GM12878 (cell line): ENCODE data around the gene MYO1D. TPM values are rescaled to one million over a fixed set of nuclear protein-coding genes. Genes with fewer than 3 reads are reported as not detected.

Experiments used
- BHLHE40 ChIP-seq, 2 experiments: fragments of 450-650 bp in 1 of 2; IDR thresholded peaks; 2 replicates each; pipeline ENCODE4 v1.6.1; 2011 to 2017; ENCODE audit warnings: low read depth in 2 of 2, borderline replicate concordance in 1 of 2, improper control_type of control experiment in 1 of 2, low read length in 1 of 2, mild to moderate bottlenecking in 1 of 2
- CBX5 ChIP-seq: sonication (generic); IDR thresholded peaks from 2 replicates; pipeline ENCODE4 v1.6.1; 2016; ENCODE audit warnings: low read depth, moderate library complexity, mild to moderate bottlenecking, inconsistent platforms
- CHD4 ChIP-seq: fragments of 200-600 bp; sonication (generic); IDR thresholded peaks from 2 replicates; pipeline ENCODE4 v1.6.1; 2016; ENCODE audit warnings: mild to moderate bottlenecking
- CTCF ChIP-seq, 3 experiments: IDR thresholded peaks in 2 of 3; conservative IDR thresholded peaks in 1 of 3; 2 replicates each; pipeline ENCODE4 v1.5.1; 2011; ENCODE audit warnings: low read depth in 3 of 3, low read length in 3 of 3, mild to moderate bottlenecking in 3 of 3, control low read depth in 2 of 3, moderate library complexity in 2 of 3, inconsistent platforms in 1 of 3, mixed read lengths in 1 of 3; ENCODE audit not compliant: control insufficient read depth in 2 of 3, insufficient read depth in 1 of 3; ENCODE audit errors: extremely low read depth in 1 of 3
- ETV6 ChIP-seq, 2 experiments: fragments of 450-650 bp in 1 of 2; IDR thresholded peaks in 1 of 2; conservative IDR thresholded peaks in 1 of 2; 2 replicates each; pipeline ENCODE4 v1.6.1; 2014; ENCODE audit warnings: antibody characterized with exemption in 1 of 2, borderline replicate concordance in 1 of 2, low read depth in 1 of 2, mild to moderate bottlenecking in 1 of 2, moderate library complexity in 1 of 2
- FOS ChIP-seq: IDR thresholded peaks from 3 replicates; pipeline ENCODE4 v1.6.1; 2011; ENCODE audit warnings: borderline replicate concordance; ENCODE audit not compliant: insufficient read length; ENCODE audit errors: extremely low read depth
- FOXM1 ChIP-seq: IDR thresholded peaks from 2 replicates; pipeline ENCODE4 v1.6.1; 2012; ENCODE audit warnings: low read depth, mild to moderate bottlenecking, inconsistent platforms, low read length, moderate library complexity
- KLF5 ChIP-seq: fragments of 450-650 bp; IDR thresholded peaks from 2 replicates; pipeline ENCODE4 v1.6.1; 2014; ENCODE audit warnings: mild to moderate bottlenecking; ENCODE audit not compliant: partially characterized antibody
- MEF2B ChIP-seq: fragments of 450-650 bp; IDR thresholded peaks from 2 replicates; pipeline ENCODE4 v1.6.1; 2018; ENCODE audit warnings: mild to moderate bottlenecking, moderate library complexity; ENCODE audit not compliant: partially characterized antibody, poor library complexity, severe bottlenecking
- MXI1 ChIP-seq: fragments of 150-350 bp; IDR thresholded peaks from 2 replicates; pipeline ENCODE4 v1.6.1; 2011; ENCODE audit warnings: low read depth, mild to moderate bottlenecking, inconsistent platforms, low read length, improper control_type of control experiment
- NBN ChIP-seq: fragments of 450-650 bp; IDR thresholded peaks from 2 replicates; pipeline ENCODE4 v1.6.1; 2016
- NFYA ChIP-seq: IDR thresholded peaks from 2 replicates; pipeline ENCODE4 v1.6.1; 2011; ENCODE audit warnings: low read depth, mild to moderate bottlenecking, low read length, improper control_type of control experiment, borderline replicate concordance
- POLR2AphosphoS5 ChIP-seq: IDR thresholded peaks from 2 replicates; pipeline ENCODE4 v1.6.1; 2011; ENCODE audit warnings: mild to moderate bottlenecking, low read length, inconsistent platforms
- RELA ChIP-seq: fragments of 450-650 bp; IDR thresholded peaks from 2 replicates; pipeline ENCODE4 v1.8.0; 2014; ENCODE audit warnings: borderline replicate concordance; ENCODE audit not compliant: partially characterized antibody
- polyA plus RNA-seq, 11 experiments: library from polyadenylated mRNA; depleted of rRNA in 4 of 11; unstranded in 6 of 11; stranded (reverse) in 5 of 11; fragments of >200 nt; fragmentation: Nextera tagmentation in 4 of 11; fragmentation: Illumina TruSeq in 1 of 11; extraction: Ambion mirVana in 4 of 11; extraction: Trizol in 1 of 11; gene quantifications; 1 replicate in 1 of 11; 2 replicates in 10 of 11; pipeline versions ENCODE4 v1.2.1 to v1.2.3, GENCODE V29; 2011 to 2016; ENCODE audit warnings: inconsistent platforms in 2 of 11, missing spikeins in 2 of 11, low read depth in 1 of 11
- total RNA-seq, 4 experiments: library from RNA; depleted of rRNA in 3 of 4; stranded (reverse); fragments of >200 nt in 3 of 4; fragmentation: Illumina TruSeq in 1 of 4; extraction: Trizol in 1 of 4; gene quantifications; 2 replicates each; pipeline versions ENCODE4 v1.2.1 to v1.2.3, GENCODE V29; 2013 to 2021
- TF ChIP-seq, protein P1 (sequence below): fragments of 450-650 bp; conservative IDR thresholded peaks from 2 replicates; pipeline ENCODE4 v1.6.1; 2017; ENCODE audit warnings: mild to moderate bottlenecking, moderate library complexity
- TF ChIP-seq, protein P2 (sequence below): IDR thresholded peaks from 2 replicates; pipeline ENCODE4 v1.6.1; 2011; ENCODE audit warnings: mild to moderate bottlenecking, low read depth, low read length, moderate library complexity; ENCODE audit not compliant: insufficient replicate concordance
- TF ChIP-seq, protein P3 (sequence below): IDR thresholded peaks from 2 replicates; pipeline ENCODE4 v1.6.1; 2011; ENCODE audit warnings: low read depth, mild to moderate bottlenecking, low read length, moderate library complexity, borderline replicate concordance; ENCODE audit errors: extremely low read depth
- TF ChIP-seq, protein P4 (sequence below): fragments of 450-650 bp; formaldehyde crosslinking; IDR thresholded peaks from 2 replicates; pipeline ENCODE4 v1.5.0; 2022; ENCODE audit warnings: mild to moderate bottlenecking, missing genetic modification characterization

The MYO1D gene
- total and polyA plus RNA-seq, 10 of the 15 experiments (the other 5 are each of a cell fraction or from before 2014, with no cell fraction given): 1.8 to 37.7 (median 25.4) TPM

DNA sequence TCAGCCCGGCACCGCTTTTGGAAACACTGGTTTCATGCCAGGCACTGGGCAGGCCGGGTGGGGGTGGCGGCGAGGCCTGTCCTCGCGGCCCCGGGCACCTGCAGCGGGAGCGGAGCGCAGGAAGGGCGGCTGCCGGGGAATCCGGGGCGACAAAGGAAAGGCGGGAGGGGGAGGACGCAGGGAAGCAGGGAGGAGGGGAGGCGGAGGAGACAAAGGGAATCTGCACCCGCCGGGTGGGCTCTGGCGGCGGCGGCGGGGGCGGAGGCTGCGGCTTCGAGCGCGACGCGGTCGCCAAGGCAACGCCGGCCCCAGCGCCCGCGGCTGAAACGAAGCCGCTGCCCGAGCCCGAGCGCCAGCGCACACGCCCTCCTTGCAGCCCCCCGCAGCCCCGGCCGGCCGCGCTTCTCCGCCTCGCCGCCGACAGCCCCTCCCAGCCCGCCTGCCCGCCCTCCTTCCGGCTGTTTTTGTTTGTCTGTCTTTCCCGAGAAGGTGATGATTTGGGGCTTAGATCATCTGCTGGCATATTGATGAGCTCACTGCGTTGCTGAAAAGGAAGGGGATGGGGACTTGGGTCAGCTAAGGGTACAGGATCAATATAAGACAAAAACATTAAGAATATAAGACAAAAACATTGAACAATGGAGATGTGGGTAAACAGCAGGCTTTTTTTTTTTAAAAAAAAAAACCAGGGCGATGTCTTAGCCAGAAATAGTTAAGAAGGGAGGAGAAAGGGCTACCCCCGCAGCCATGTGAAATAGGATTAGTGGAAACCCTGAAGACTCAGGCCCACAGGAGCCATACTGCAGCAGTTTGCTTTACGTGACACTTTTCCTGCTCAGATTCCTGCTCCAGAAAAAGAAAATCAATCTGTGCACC, 357.5 kb downstream of the MYO1D start (continued):
- no peak for TF ChIP-seq NBN
- TF ChIP-seq CTCF (IDR thresholded peaks at IDR 0.05 in 2 of 3, conservative IDR thresholded peaks at IDR 0.05 in 1 of 3; ENCODE audit: control insufficient read depth in 2 of 3, extremely low read depth in 1 of 3, insufficient read depth in 1 of 3, low read depth in 3 of 3, low read length in 3 of 3): no peak
- no peak for TF ChIP-seq FOXM1
- TF ChIP-seq FOS: no peak
- no peak for TF ChIP-seq RELA
- 0 out of 2 replicates have a peak, but pooled peaks have one; percentile 50 for TF ChIP-seq MXI1
- TF ChIP-seq NFYA: no peak
- no peak for TF ChIP-seq CBX5
- TF ChIP-seq, protein P1, sequence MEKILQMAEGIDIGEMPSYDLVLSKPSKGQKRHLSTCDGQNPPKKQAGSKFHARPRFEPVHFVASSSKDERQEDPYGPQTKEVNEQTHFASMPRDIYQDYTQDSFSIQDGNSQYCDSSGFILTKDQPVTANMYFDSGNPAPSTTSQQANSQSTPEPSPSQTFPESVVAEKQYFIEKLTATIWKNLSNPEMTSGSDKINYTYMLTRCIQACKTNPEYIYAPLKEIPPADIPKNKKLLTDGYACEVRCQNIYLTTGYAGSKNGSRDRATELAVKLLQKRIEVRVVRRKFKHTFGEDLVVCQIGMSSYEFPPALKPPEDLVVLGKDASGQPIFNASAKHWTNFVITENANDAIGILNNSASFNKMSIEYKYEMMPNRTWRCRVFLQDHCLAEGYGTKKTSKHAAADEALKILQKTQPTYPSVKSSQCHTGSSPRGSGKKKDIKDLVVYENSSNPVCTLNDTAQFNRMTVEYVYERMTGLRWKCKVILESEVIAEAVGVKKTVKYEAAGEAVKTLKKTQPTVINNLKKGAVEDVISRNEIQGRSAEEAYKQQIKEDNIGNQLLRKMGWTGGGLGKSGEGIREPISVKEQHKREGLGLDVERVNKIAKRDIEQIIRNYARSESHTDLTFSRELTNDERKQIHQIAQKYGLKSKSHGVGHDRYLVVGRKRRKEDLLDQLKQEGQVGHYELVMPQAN: peak; percentile 68
- TF ChIP-seq, protein P2, sequence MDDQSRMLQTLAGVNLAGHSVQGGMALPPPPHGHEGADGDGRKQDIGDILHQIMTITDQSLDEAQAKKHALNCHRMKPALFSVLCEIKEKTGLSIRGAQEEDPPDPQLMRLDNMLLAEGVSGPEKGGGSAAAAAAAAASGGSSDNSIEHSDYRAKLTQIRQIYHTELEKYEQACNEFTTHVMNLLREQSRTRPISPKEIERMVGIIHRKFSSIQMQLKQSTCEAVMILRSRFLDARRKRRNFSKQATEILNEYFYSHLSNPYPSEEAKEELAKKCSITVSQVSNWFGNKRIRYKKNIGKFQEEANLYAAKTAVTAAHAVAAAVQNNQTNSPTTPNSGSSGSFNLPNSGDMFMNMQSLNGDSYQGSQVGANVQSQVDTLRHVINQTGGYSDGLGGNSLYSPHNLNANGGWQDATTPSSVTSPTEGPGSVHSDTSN: no peak
- TF ChIP-seq KLF5: no peak
- peak in 1 of 2 experiments; percentile 80; a peak in 2 of 4 replicates for TF ChIP-seq BHLHE40 (IDR thresholded peaks at IDR 0.05; ENCODE audit: borderline replicate concordance in 1 of 2, low read depth in 2 of 2, low read length in 1 of 2)
- TF ChIP-seq, protein P3, sequence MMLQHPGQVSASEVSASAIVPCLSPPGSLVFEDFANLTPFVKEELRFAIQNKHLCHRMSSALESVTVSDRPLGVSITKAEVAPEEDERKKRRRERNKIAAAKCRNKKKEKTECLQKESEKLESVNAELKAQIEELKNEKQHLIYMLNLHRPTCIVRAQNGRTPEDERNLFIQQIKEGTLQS: no peak
- TF ChIP-seq, protein P4, sequence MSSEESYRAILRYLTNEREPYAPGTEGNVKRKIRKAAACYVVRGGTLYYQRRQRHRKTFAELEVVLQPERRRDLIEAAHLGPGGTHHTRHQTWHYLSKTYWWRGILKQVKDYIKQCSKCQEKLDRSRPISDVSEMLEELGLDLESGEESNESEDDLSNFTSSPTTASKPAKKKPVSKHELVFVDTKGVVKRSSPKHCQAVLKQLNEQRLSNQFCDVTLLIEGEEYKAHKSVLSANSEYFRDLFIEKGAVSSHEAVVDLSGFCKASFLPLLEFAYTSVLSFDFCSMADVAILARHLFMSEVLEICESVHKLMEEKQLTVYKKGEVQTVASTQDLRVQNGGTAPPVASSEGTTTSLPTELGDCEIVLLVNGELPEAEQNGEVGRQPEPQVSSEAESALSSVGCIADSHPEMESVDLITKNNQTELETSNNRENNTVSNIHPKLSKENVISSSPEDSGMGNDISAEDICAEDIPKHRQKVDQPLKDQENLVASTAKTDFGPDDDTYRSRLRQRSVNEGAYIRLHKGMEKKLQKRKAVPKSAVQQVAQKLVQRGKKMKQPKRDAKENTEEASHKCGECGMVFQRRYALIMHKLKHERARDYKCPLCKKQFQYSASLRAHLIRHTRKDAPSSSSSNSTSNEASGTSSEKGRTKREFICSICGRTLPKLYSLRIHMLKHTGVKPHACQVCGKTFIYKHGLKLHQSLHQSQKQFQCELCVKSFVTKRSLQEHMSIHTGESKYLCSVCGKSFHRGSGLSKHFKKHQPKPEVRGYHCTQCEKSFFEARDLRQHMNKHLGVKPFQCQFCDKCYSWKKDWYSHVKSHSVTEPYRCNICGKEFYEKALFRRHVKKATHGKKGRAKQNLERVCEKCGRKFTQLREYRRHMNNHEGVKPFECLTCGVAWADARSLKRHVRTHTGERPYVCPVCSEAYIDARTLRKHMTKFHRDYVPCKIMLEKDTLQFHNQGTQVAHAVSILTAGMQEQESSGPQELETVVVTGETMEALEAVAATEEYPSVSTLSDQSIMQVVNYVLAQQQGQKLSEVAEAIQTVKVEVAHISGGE (CRISPR knock-in tag): no peak
- no peak for TF ChIP-seq MEF2B
- no peak for TF ChIP-seq POLR2AphosphoS5
- no peak for TF ChIP-seq CHD4
- TF ChIP-seq ETV6 (conservative IDR thresholded peaks at IDR 0.05 in 1 of 2, IDR thresholded peaks at IDR 0.05 in 1 of 2; ENCODE audit: borderline replicate concordance in 1 of 2, low read depth in 1 of 2): no peak
